Thyroid gland (tissue), 4 donors: ENCODE results near the gene TNFSF11.

ENCODE experiments used
- POLR2A ChIP-seq, 2 donors: fragments of 450-650 bp; IDR thresholded peaks; one replicate each; pipeline ENCODE4 v1.6.1; 2017; ENCODE audit warnings: antibody characterized with exemption in 2 of 2, mild to moderate bottlenecking in 2 of 2, moderate library complexity in 1 of 2
- TF ChIP-seq, protein P1 (sequence below), 6 experiments: fragments of 200-600 bp in 3 of 6; fragments of 450-650 bp in 3 of 6; sonication (generic) in 3 of 6; IDR thresholded peaks; one replicate each; pipeline ENCODE4 v1.5.1; 2016 to 2019; ENCODE audit warnings: antibody characterized with exemption in 6 of 6, mild to moderate bottlenecking in 2 of 6, inconsistent platforms in 1 of 6, moderate library complexity in 1 of 6

- TF ChIP-seq, protein P1, sequence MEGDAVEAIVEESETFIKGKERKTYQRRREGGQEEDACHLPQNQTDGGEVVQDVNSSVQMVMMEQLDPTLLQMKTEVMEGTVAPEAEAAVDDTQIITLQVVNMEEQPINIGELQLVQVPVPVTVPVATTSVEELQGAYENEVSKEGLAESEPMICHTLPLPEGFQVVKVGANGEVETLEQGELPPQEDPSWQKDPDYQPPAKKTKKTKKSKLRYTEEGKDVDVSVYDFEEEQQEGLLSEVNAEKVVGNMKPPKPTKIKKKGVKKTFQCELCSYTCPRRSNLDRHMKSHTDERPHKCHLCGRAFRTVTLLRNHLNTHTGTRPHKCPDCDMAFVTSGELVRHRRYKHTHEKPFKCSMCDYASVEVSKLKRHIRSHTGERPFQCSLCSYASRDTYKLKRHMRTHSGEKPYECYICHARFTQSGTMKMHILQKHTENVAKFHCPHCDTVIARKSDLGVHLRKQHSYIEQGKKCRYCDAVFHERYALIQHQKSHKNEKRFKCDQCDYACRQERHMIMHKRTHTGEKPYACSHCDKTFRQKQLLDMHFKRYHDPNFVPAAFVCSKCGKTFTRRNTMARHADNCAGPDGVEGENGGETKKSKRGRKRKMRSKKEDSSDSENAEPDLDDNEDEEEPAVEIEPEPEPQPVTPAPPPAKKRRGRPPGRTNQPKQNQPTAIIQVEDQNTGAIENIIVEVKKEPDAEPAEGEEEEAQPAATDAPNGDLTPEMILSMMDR (IDR thresholded peaks at IDR 0.05): no peak
- TF ChIP-seq POLR2A (IDR thresholded peaks at IDR 0.05): no peak
These were observed 78.9 kb downstream of the TNFSF11 start for GRCh38 chr13:42652642-42653415.
